WERI-Rb-1 (cell line): ENCODE results near the gene SMIM7.

Experiments used
- DNase-seq: peaks from one replicate; pipeline ENCODE4 v3.0.0-alpha.2; 2020
- H3K27ac ChIP-seq: fragments of 250-450 bp; sonication (Bioruptor Pico); 2 replicates; pipeline ENCODE4 v1.5.1; 2020; ENCODE audit warnings: mild to moderate bottlenecking, moderate library complexity
- H3K27me3 ChIP-seq: fragments of 250-450 bp; sonication (Bioruptor Pico); 2 replicates; pipeline ENCODE4 v1.5.1; 2021; ENCODE audit warnings: mild to moderate bottlenecking, low read depth, moderate library complexity; ENCODE audit not compliant: insufficient read depth, severe bottlenecking
- H3K36me3 ChIP-seq: fragments of 250-450 bp; sonication (Bioruptor Pico); 2 replicates; pipeline ENCODE4 v1.5.1; 2020; ENCODE audit warnings: mild to moderate bottlenecking, moderate library complexity
- H3K4me3 ChIP-seq: 2 replicates; pipeline ENCODE4 v1.5.1; 2011; ENCODE audit warnings: low read depth, mild to moderate bottlenecking, control low read depth, low read length
- H3K9me3 ChIP-seq: fragments of 250-450 bp; sonication (Bioruptor Pico); 2 replicates; pipeline ENCODE4 v1.5.1; 2021; ENCODE audit warnings: mild to moderate bottlenecking, moderate library complexity; ENCODE audit not compliant: severe bottlenecking
- CTCF ChIP-seq: IDR thresholded peaks from 2 replicates; pipeline ENCODE4 v1.5.1; 2011; ENCODE audit warnings: low read depth, mild to moderate bottlenecking, control low read depth, inconsistent platforms, low read length

The SMIM7 gene

GRCh38 chr19:16628183-16628983 is 31.6 kb downstream of the SMIM7 start, which contains the start of gene MED26:
Gene MED26 (minus strand): TSS chr19:16628204. CDS start chr19:16627943, 261 bp downstream.
- no peak for TF ChIP-seq CTCF
- peaks cover 56% of the 10 kb centered on the region for H3K36me3 ChIP-seq
- peak; percentile 96 for DNase-seq

GRCh38 chr19:16627928-16628182 is 32.1 kb downstream of the SMIM7 start:
- H3K27me3 ChIP-seq, result no peaks in the 10 kb centered on the region
- no peak for DNase-seq
- peak overlapping the region; percentile 93 for H3K4me3 ChIP-seq
- peaks cover 56% of the 10 kb centered on the region for H3K36me3 ChIP-seq
- H3K27ac ChIP-seq, result peak overlapping the region; percentile 67
- no peaks in the 10 kb centered on the region for H3K9me3 ChIP-seq
- TF ChIP-seq CTCF, result no peak

More at GRCh38 chr19:16628183-16628983, 31.6 kb downstream of the SMIM7 start, which contains the start of gene MED26:
- H3K27ac ChIP-seq, result peak within 1 kb of the TSS; percentile 98
- peak within 1 kb of the TSS; percentile 93 for H3K4me3 ChIP-seq
- no peaks in the 10 kb centered on the region for H3K27me3 ChIP-seq
- no peaks in the 10 kb centered on the region for H3K9me3 ChIP-seq

GRCh38 chr19:16627193-16627927 is 32.6 kb downstream of the SMIM7 start:
- peak overlapping the region; percentile 67 for H3K27ac ChIP-seq
- peak overlapping the region; percentile 93 for H3K4me3 ChIP-seq
- no peak for TF ChIP-seq CTCF
- no peak for DNase-seq
- no peaks in the 10 kb centered on the region for H3K9me3 ChIP-seq
- H3K27me3 ChIP-seq, result no peaks in the 10 kb centered on the region
- H3K36me3 ChIP-seq, result peaks cover 53% of the 10 kb centered on the region

- no peaks in the 10 kb centered on the region for H3K9me3 ChIP-seq
- DNase-seq, result no peak
- no peaks in the 10 kb centered on the region for H3K27me3 ChIP-seq
- H3K36me3 ChIP-seq, result peaks cover 53% of the 10 kb centered on the region
- peak overlapping the region; percentile 67; the same call in 1 of the 2 replicates for H3K27ac ChIP-seq
- TF ChIP-seq CTCF, result no peak
- peak overlapping the region; percentile 93 for H3K4me3 ChIP-seq
Observed at GRCh38 chr19:16626796-16627192, 33.1 kb downstream of the SMIM7 start.

GRCh38 chr19:16625163-16625958 is 34.6 kb downstream of the SMIM7 start:
- Histone ChIP-seq H3K27me3 (no peaks in the 10 kb centered on the region), H3K9me3 (no peaks in the 10 kb centered on the region), H3K36me3 (peaks cover 41% of the 10 kb centered on the region), H3K27ac (no peak overlapping the region), H3K4me3 (no peak overlapping the region)
- no peak for TF ChIP-seq CTCF
- no peak for DNase-seq
